Esophagus (tissue), 2 donors: ENCODE results near the gene SPSB4. TPM values are rescaled to one million over a fixed set of nuclear protein-coding genes. Genes with fewer than 3 reads are reported as not detected.
"Not testable (repeated sequence)": the region's sequence is repeated elsewhere in the genome, so short reads cannot be mapped to it uniquely, and the experiment has no call there.

ENCODE experiments used
- H3K27ac ChIP-seq, 2 donors: one replicate each; pipeline ENCODE4 v1.5.1; 2013; ENCODE audit warnings: low read depth in 2 of 2, mild to moderate bottlenecking in 2 of 2, inconsistent platforms in 1 of 2, low read length in 1 of 2, moderate library complexity in 1 of 2
- H3K27me3 ChIP-seq, 2 donors: one replicate each; pipeline ENCODE4 v1.6.1; 2013; ENCODE audit warnings: low read length in 2 of 2, control low read depth in 1 of 2, mild to moderate bottlenecking in 1 of 2; ENCODE audit not compliant: insufficient read depth in 2 of 2, control insufficient read depth in 1 of 2
- H3K36me3 ChIP-seq, 2 donors: one replicate each; pipeline ENCODE4 v1.6.1; 2013; ENCODE audit warnings: low read length in 1 of 2; ENCODE audit not compliant: control insufficient read depth in 2 of 2, insufficient read depth in 2 of 2
- H3K4me1 ChIP-seq, 2 donors: one replicate each; pipeline ENCODE4 v1.6.1; 2013; ENCODE audit warnings: low read length in 1 of 2; ENCODE audit not compliant: control insufficient read depth in 2 of 2, insufficient read depth in 2 of 2
- H3K4me3 ChIP-seq, 2 donors: one replicate each; pipeline ENCODE4 v1.5.1; 2013; ENCODE audit warnings: low read length in 2 of 2, mild to moderate bottlenecking in 2 of 2, low read depth in 1 of 2, moderate library complexity in 1 of 2
- H3K9me3 ChIP-seq, 2 donors: one replicate each; pipeline ENCODE4 v1.6.1; 2013; ENCODE audit warnings: mild to moderate bottlenecking in 2 of 2, low read depth in 1 of 2, low read length in 1 of 2, moderate library complexity in 1 of 2; ENCODE audit not compliant: control insufficient read depth in 2 of 2, insufficient read depth in 1 of 2
- WGBS, 2 donors: extraction: QIAGEN DNeasy Blood & Tissue Kit; methylation state at CpG; one replicate each; pipeline ENCODE4 v1.1.7; 2013; 5-methylcytosine and 5-hydroxymethylcytosine counted together
- polyA plus RNA-seq, 2 donors: library from polyadenylated mRNA; stranded (reverse); fragments of 200-250 nt; gene quantifications; one replicate each; pipeline ENCODE4 v1.2.3, GENCODE V29; 2013
- donor health status: healthy with polysubstance abuse.
- donor health status: Bipolar disorder and iron deficiency.

SPSB4 gene
- polyA plus RNA-seq, result under 1 TPM in 1 of 2 donors, not detected in 1; 0.04 TPM

- H3K4me3 ChIP-seq, result peak within 1 kb of the TSS in 1 of 2 donors; percentile 35
- peaks cover 2 to 13% of the 10 kb centered on the region in 2 donors for H3K4me1 ChIP-seq
- H3K9me3 ChIP-seq, result no peaks in the 10 kb centered on the region
- H3K36me3 ChIP-seq, result no peaks in the 10 kb centered on the region
- peaks cover 2 to 16% of the 10 kb centered on the region in 2 donors for H3K27me3 ChIP-seq
- 5 to 6% methylated on average over 58 to 68 of the region's 68 CpGs for WGBS, 2 donors
- H3K27ac ChIP-seq, result no peak within 1 kb of the TSS
These were observed at the start of gene SPSB4 for GRCh38 chr3:141050576-141051442. SPSB4 (plus strand) TSS chr3:141051347; CDS start chr3:141066105, 14,758 bp downstream.

DNA sequence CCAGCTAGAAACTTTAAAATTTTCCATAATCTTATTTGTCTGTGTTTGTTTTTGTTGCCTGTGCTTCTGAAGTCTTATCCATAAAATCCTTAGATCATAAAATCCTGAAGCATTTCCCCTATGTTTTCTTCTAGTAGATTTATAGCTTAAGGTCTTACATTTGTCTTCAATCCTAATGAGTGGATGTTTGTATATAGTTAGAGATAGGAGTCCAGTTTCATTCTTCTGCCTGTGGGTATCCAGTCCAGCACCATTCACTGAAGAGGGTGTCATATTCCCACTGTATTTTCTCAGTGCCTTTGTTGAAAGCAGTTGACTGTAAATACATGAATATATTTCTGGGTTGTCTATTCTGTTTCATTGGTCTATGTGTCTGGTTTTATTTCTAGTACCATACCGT is 44.8 kb upstream of the SPSB4 start:
- Histone ChIP-seq H3K27ac (no peak overlapping the region), H3K27me3 (no peaks in the 10 kb centered on the region), H3K4me1 (no peaks in the 10 kb centered on the region), H3K9me3 (no peaks in the 10 kb centered on the region), H3K36me3 (no peaks in the 10 kb centered on the region), H3K4me3 (no peak overlapping the region)
- 89 to 91% methylated on average over 1 of the region's 1 CpG for WGBS, 2 donors

DNA sequence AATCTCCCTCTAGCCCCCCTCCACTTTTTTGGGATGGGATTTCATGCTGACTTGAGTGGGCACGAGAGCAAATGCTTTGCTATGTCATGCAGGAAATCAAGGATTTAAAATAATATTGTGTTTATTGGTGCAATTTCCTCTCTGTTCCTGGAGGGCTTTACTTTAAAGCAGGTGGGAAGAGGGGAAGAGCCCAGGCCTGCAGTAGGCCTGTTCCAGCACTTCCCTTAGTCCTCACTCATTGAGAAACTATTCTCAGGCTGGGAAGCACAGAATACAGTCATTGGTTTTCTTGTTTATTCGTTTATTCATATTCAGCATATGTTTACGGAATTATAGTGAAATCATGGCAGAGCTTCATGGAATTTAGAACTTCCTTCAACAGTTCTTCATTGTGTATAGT is 41.7 kb upstream of the SPSB4 start:
- Histone ChIP-seq H3K36me3 (no peaks in the 10 kb centered on the region), H3K9me3 (no peaks in the 10 kb centered on the region)
- WGBS, 2 donors, result 51 to 52% methylated on average over 3 of the region's 3 CpGs

GRCh38 chr3:141011232-141011996 is 39.7 kb upstream of the SPSB4 start:
- WGBS, 2 donors, result 19 to 21% methylated on average over 13 of the region's 13 CpGs
- H3K27me3 ChIP-seq, result no peaks in the 10 kb centered on the region
- no peak overlapping the region for H3K27ac ChIP-seq
- H3K36me3 ChIP-seq, result no peaks in the 10 kb centered on the region
- H3K4me3 ChIP-seq, result no peak overlapping the region
- no peaks in the 10 kb centered on the region for H3K4me1 ChIP-seq
- no peaks in the 10 kb centered on the region for H3K9me3 ChIP-seq

More for the DNA sequence above, 41.7 kb upstream of the SPSB4 start:
- H3K27ac ChIP-seq, result no peak overlapping the region
- H3K27me3 ChIP-seq, result no peaks in the 10 kb centered on the region
- H3K4me1 ChIP-seq, result no peaks in the 10 kb centered on the region
- no peak overlapping the region for H3K4me3 ChIP-seq

GRCh38 chr3:141011997-141012262 is 39.2 kb upstream of the SPSB4 start:
- Histone ChIP-seq H3K36me3 (no peaks in the 10 kb centered on the region), H3K9me3 (no peaks in the 10 kb centered on the region), H3K27ac (no peak overlapping the region), H3K4me1 (no peaks in the 10 kb centered on the region), H3K27me3 (no peaks in the 10 kb centered on the region), H3K4me3 (no peak overlapping the region)
- 52% methylated on average over 4 of the region's 4 CpGs for WGBS, 2 donors

DNA sequence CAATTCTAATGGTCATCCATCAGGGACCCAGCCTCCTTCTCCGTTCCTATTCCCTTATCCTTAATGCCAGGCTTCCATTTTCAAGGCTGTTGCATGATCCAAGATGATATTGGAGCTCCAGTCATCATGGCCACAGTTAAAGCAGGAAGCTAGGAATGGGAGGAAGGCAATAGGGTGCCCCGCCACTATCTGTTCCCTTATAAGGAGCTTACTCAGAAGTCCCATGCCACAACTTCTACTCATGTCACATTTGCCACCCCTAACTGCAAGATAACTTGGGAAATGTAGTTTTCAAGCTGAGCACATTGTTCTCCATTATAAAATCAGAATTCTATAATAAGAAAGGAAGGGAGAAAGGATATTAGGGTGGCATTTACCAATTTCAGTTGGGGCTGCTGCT is 38.6 kb upstream of the SPSB4 start:
- 85 to 96% methylated on average over 2 of the region's 2 CpGs for WGBS, 2 donors

DNA sequence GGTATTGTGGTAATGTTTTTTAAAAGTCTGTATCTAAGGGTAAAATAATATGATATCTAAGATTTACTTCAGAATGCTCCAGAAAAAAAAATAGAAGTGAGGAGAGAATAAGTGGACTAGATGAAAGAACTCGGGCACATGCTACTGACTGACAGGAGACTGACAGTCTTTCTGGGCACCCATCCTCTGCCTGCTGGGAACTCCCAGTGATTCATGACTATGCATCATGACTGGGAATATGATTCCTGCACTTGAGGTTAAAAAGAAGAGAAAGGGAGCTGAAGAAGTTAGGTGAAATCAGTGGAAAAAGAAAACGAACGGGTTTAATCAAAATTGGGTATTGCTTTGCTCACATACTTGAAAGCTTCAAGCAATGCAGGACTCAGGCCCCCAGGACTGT is 35.7 kb upstream of the SPSB4 start:
- H3K27me3 ChIP-seq, result no peaks in the 10 kb centered on the region
- no peaks in the 10 kb centered on the region for H3K36me3 ChIP-seq

More for the DNA sequence above, 38.6 kb upstream of the SPSB4 start:
- Histone ChIP-seq H3K27me3 (no peaks in the 10 kb centered on the region), H3K27ac (no peak overlapping the region), H3K4me3 (no peak overlapping the region), H3K9me3 (no peaks in the 10 kb centered on the region), H3K4me1 (no peaks in the 10 kb centered on the region), H3K36me3 (no peaks in the 10 kb centered on the region)

DNA sequence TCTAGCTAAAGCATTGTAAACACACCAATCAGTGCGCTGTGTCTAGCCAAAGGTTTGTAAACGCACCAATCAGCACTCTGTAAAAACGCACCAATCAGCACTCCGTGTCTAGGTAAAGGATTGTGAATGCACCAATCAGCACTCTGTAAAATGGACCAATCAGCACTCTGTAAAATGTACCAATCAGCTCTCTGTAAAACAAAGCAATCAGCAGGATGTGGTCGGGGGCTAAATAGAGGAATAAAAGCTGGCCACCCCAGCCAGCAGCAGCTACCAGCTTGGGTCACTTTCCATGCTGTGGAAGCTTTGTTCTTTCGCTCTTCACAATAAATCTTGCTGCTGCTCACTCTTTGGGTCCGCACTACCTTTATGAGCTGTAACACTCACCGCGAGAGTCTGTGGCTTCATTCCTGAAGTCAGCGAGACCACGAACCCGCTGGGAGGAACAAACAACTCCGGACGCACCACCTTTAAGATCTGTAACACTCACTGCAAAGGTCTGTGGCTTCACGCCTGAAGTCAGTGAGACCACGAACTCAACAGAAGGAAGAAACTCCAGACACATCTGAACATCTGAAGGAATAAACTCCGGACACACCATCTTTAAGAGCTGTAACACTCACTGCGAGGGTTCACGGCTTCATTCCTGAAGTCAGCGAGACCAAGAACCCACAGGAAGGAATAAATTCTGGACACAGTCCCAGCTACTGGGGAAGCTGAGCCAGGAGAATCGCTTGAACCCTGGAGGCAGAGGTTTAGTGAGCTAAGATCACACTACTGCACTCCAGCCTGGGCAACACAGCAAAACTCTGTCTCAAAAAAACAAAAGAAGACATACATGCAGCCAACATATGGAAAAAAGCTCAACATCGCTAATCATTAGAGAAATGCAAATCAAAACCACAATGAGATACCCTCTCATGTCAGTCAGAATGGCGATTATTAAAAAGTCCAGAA is 33.5 kb upstream of the SPSB4 start:
- not testable (repeated sequence) for H3K36me3 ChIP-seq, H3K4me1 ChIP-seq, H3K27ac ChIP-seq, H3K4me3 ChIP-seq, H3K27me3 ChIP-seq, H3K9me3 ChIP-seq
- 80 to 81% methylated on average over 22 to 23 of the region's 23 CpGs for WGBS, 2 donors

More for the DNA sequence above, 35.7 kb upstream of the SPSB4 start:
- WGBS, 2 donors, result 73 to 88% methylated on average over 3 of the region's 3 CpGs
- H3K4me3 ChIP-seq, result no peak overlapping the region
- H3K9me3 ChIP-seq, result no peaks in the 10 kb centered on the region
- H3K27ac ChIP-seq, result no peak overlapping the region
- no peaks in the 10 kb centered on the region for H3K4me1 ChIP-seq

DNA sequence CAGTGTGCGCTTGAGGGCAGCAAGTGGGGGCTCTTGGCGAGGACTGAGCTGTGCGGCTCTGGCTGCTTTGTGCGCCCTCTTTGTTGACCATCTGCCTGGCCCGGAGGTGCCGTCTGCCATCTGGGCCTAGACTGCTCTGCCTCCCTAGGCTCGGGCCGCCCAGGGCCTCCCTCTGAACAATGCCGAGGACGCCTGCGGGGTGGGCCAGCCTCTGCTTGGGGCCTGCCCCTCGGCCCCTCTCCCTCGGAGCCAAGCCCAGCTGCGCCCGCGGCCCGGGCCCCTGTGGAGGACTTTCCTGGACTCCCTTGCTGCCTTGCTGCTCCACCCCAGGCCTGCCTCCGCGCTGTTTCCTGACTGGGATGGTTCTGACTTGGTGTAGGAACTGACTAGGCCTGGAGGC is 31.9 kb upstream of the SPSB4 start:
- H3K4me3 ChIP-seq, result no peak overlapping the region
- 94 to 95% methylated on average over 19 of the region's 19 CpGs for WGBS, 2 donors
- H3K9me3 ChIP-seq, result no peaks in the 10 kb centered on the region
- no peaks in the 10 kb centered on the region for H3K27me3 ChIP-seq
- no peak overlapping the region for H3K27ac ChIP-seq
- no peaks in the 10 kb centered on the region for H3K36me3 ChIP-seq
- no peaks in the 10 kb centered on the region for H3K4me1 ChIP-seq
